ENCODE results near the gene CLIC4.
"Not testable (repeated sequence)": the region's sequence is repeated elsewhere in the genome, so short reads cannot be mapped to it uniquely, and the experiment has no call there.

CLIC4 gene

DNA sequence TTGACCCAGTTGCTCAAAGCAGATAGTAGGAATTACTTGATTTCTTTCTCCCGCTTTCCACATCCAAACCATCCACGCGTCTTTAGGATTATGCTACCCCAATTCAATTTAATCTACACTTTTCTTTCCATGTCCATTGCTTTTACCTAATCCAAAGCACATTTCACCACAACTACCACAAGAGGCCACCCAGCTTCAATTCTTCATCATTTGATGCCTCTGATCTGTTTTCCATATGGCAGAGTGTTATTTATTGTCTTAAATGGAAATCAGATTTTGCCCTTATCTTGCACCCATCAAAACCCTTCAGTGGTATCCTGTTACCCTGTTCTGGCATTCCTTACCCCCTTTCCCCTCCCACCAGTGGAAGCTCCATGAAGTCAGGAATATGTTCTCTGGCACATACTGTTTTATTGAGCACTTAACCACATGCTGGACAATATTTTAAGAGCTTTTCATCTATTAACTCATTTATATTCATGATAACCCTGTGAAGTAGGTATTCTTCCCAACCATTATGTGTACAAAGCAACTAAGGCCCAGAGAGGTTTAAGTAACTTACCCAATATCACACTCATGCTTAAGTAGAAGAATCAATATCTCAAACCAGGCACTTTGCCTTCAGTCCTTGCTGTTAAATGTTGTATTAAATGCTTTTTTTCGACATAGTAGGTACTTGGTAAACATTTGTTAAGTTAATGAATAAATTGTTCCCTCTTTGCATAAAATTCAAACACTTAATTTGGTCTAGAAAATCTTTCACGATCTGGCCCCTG lies 34.6 kb downstream of the CLIC4 start:
- TF ChIP-seq, protein P1, sequence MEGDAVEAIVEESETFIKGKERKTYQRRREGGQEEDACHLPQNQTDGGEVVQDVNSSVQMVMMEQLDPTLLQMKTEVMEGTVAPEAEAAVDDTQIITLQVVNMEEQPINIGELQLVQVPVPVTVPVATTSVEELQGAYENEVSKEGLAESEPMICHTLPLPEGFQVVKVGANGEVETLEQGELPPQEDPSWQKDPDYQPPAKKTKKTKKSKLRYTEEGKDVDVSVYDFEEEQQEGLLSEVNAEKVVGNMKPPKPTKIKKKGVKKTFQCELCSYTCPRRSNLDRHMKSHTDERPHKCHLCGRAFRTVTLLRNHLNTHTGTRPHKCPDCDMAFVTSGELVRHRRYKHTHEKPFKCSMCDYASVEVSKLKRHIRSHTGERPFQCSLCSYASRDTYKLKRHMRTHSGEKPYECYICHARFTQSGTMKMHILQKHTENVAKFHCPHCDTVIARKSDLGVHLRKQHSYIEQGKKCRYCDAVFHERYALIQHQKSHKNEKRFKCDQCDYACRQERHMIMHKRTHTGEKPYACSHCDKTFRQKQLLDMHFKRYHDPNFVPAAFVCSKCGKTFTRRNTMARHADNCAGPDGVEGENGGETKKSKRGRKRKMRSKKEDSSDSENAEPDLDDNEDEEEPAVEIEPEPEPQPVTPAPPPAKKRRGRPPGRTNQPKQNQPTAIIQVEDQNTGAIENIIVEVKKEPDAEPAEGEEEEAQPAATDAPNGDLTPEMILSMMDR (IDR thresholded peaks at IDR 0.05; ENCODE audit: insufficient read depth, low read length, missing control alignments) = no peak
- H3K4me3 ChIP-seq (ENCODE audit: low read depth, low read length) = no peak overlapping the region
- ChIA-PET POLR2A (interaction anchor here (1.0 kb wide), 1 partner anchor 35 kb away, joined by 4 read pairs; the partner anchor contains the start of gene CLIC4), CTCF (interaction anchor here (0.5 to 2.1 kb wide), 3 partner anchors 51 to 93 kb away, joined by 3 to 7 read pairs (median 4); no protein-coding TSS in a partner anchor)
- no peak for DNase-seq (ENCODE audit: low read depth, low spot score)

DNA sequence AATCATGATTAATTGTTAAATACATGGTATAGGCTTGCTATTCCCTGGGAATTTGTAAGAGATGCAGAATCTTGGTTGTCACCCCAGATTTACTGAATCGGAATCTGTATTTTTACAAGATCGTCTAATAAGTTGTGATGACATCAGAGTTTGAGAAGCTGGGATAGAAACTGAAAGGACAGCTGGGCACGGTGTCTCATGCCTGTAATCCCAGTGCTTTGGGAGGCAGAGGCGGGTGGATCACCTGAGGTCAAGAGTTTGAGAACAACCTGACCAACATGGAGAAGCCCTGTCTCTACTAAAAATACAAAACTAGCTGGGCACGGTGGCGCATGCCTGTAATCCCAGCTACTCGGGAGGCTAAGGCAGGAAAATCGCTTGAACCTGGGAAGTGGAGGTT lies 35.4 kb downstream of the CLIC4 start:
- POLR2A ChIA-PET; H3K4me3 ChIP-seq (ENCODE audit: low read depth, low read length); DNase-seq (ENCODE audit: low read depth, low spot score): not testable (repeated sequence)
- CTCF ChIA-PET = interaction anchor here (2.1 kb wide), 1 partner anchor 92 kb away, joined by 7 read pairs; no protein-coding TSS in a partner anchor

DNA sequence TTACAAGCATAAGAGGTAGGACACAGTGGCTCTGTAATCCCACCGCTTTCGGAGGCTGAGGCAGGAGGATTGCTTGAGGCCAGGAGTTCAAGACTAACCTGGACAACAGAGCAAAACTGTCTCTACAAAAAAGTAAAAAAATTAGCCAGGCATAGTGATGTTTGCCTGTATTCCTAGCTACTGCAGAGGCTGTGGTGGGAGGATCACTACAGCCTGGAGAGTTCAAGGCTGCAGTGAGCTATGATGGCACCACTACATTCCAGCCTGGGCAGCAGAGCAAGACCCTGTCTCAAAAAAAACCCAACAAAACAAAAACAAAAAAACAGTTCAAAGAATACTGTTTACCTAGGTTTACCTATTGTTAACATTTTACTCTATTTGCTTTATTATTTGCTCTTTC lies 37.4 kb downstream of the CLIC4 start:
- ChIA-PET POLR2A (interaction anchor here (1.0 kb wide), 1 partner anchor 38 kb away, joined by 3 read pairs; the partner anchor contains the start of gene CLIC4), CTCF (interaction anchor here (0.6 to 1.3 kb wide), 3 partner anchors 10 to 48 kb away, joined by 3 to 4 read pairs (median 3); no protein-coding TSS in a partner anchor)
- no peak for DNase-seq (ENCODE audit: low read depth, low spot score)
- no peak overlapping the region for H3K4me3 ChIP-seq (ENCODE audit: low read depth, low read length)
- TF ChIP-seq, protein P1 (IDR thresholded peaks at IDR 0.05; ENCODE audit: insufficient read depth, low read length, missing control alignments) = no peak

DNA sequence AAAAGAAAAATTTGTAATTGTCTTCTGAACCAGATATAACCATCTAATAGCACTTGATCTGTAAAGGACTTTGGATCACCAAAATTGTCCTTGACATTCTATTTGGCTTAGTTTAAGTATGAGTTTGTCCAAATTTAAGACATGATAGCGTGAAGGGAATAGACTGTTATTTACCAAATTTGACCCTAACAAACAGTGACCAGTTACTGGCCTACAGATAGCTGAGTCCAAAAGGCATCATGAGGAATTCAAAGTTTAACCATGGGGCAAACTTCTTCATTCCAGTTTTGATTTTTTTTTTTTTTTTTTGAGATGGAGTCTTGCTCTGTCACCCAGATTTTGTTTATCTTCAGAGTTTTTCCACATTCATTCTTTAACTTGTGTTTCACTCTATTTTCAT lies 38.5 kb downstream of the CLIC4 start:
- ChIA-PET CTCF (interaction anchor here (0.6 to 0.7 kb wide), 2 partner anchors 11 to 72 kb away, joined by 3 read pairs; no protein-coding TSS in a partner anchor), POLR2A (no interaction called here)
- H3K4me3 ChIP-seq (ENCODE audit: low read depth, low read length) = no peak overlapping the region
- DNase-seq (ENCODE audit: low read depth, low spot score) = no peak
- TF ChIP-seq, protein P1 (IDR thresholded peaks at IDR 0.05; ENCODE audit: insufficient read depth, low read length, missing control alignments) = no peak

DNA sequence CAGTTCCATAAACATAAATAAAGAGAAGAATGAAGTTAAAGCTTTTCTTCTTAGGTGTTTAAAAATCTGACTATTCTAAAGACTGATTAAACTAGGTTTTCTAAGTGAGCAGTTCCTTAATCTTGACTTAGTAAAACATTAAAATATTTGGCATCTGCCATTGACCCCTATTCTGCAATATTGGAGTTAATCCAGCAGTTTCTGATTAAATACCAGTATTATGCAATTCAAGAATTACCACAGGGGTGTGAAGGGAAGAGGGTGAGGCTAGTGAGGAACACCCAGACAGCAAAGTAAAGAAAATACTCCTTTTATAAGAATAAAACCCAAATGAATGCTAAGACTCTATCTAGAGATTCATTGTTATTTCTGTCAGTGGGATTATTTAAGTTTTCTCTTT lies 40.9 kb downstream of the CLIC4 start:
- ChIA-PET CTCF (interaction anchor here (1.2 kb wide), 1 partner anchor 98 kb away, joined by 3 read pairs; no protein-coding TSS in a partner anchor), POLR2A (interaction anchor here (1.0 kb wide), 2 partner anchors 40 to 41 kb away, joined by 3 read pairs; partner anchors contain the start of gene CLIC4)
- H3K4me3 ChIP-seq (ENCODE audit: low read depth, low read length) = no peak overlapping the region

DNA sequence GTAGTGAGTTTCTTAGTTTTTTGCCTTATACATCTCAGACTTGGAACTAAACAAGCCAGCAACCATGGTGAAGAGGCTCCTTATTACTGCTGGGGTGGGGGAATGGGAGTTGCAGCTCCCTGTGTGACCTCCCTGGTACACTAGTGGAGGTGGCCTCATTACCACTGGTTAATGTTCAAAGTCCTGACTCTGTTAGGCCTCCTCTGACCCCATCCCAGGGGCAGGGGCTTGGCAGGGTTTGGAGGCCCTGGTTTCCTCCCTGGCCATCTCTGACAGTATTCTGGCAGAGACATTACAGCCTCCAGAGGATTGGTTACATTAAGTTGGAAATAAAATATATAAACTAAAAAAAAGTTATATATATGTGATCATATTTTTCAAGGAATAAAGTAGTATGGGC lies 45.2 kb downstream of the CLIC4 start:
- TF ChIP-seq, protein P1 (IDR thresholded peaks at IDR 0.05; ENCODE audit: insufficient read depth, low read length, missing control alignments) = no peak
- H3K4me3 ChIP-seq (ENCODE audit: low read depth, low read length) = no peak overlapping the region
- CTCF ChIA-PET = no interaction called here
- no peak for DNase-seq (ENCODE audit: low read depth, low spot score)
- POLR2A ChIA-PET = no interaction called here

More for the DNA sequence above, 40.9 kb downstream of the CLIC4 start:
- DNase-seq (ENCODE audit: low read depth, low spot score) = no peak
- TF ChIP-seq, protein P1 (IDR thresholded peaks at IDR 0.05; ENCODE audit: insufficient read depth, low read length, missing control alignments) = no peak
